CD8-positive, alpha-beta memory T cell (primary cell): ENCODE results near the gene REPS1. TPM values are rescaled to one million over a fixed set of nuclear protein-coding genes. Genes with fewer than 3 reads are reported as not detected.
"Not testable (repeated sequence)": the region's sequence is repeated elsewhere in the genome, so short reads cannot be mapped to it uniquely, and the experiment has no call there.

Experiments used
- CTCF ChIA-PET: fragments of 350-600 bp; sonication (Branson Sonifier 250); formaldehyde crosslinking; loops from one replicate; lab custom pipeline; 2021; ENCODE audit warnings: antibody characterized with exemption; lab: Charles Lee
- POLR2A ChIA-PET: fragments of 350-600 bp; sonication (Branson Sonifier 250); formaldehyde crosslinking; loops from one replicate; lab custom pipeline; 2021; ENCODE audit warnings: antibody characterized with exemption; lab: Charles Lee
- DNase-seq, 5 donors: peaks; one replicate each; pipeline versions ENCODE4 v3.0.0 to v3.0.0-alpha.2; 2020 to 2022; ENCODE audit warnings: mixed read lengths in 1 of 5
- H3K27ac ChIP-seq: one replicate; pipeline ENCODE4 v1.7.0; 2013; ENCODE audit warnings: low read depth, mild to moderate bottlenecking, low read length, moderate library complexity
- H3K27me3 ChIP-seq: 2 replicates; pipeline ENCODE4 v1.7.0; 2013; ENCODE audit warnings: low read length, mild to moderate bottlenecking; ENCODE audit not compliant: insufficient read depth, poor library complexity, severe bottlenecking
- H3K36me3 ChIP-seq: 2 replicates; pipeline ENCODE4 v1.7.0; 2013; ENCODE audit warnings: mild to moderate bottlenecking, low read length, moderate library complexity; ENCODE audit not compliant: insufficient read depth
- H3K4me1 ChIP-seq: 2 replicates; pipeline ENCODE4 v1.7.0; 2013; ENCODE audit warnings: mild to moderate bottlenecking, low read length, moderate library complexity; ENCODE audit not compliant: insufficient read depth
- H3K4me3 ChIP-seq: 2 replicates; pipeline ENCODE4 v1.7.0; 2013; ENCODE audit warnings: mild to moderate bottlenecking, low read length
- H3K9me3 ChIP-seq: 2 replicates; pipeline ENCODE4 v1.7.0; 2013; ENCODE audit warnings: mild to moderate bottlenecking, low read length
- H3K27ac Mint-ChIP-seq, 8 donors: one replicate each; pipeline ENCODE4 v1.8.0; 2020 to 2021; ENCODE audit warnings: mixed read lengths in 8 of 8, mild to moderate bottlenecking in 6 of 8, inconsistent platforms in 3 of 8, moderate library complexity in 3 of 8
- H3K27me3 Mint-ChIP-seq, 2 donors: one replicate each; pipeline ENCODE4 v1.8.0; 2020 to 2021; ENCODE audit warnings: mixed read lengths in 2 of 2, mild to moderate bottlenecking in 1 of 2, moderate library complexity in 1 of 2
- H3K36me3 Mint-ChIP-seq, 3 donors: one replicate each; pipeline ENCODE4 v1.8.0; 2020 to 2021; ENCODE audit warnings: mixed read lengths in 3 of 3, inconsistent platforms in 1 of 3, mild to moderate bottlenecking in 1 of 3
- H3K4me1 Mint-ChIP-seq, 3 donors: one replicate each; pipeline ENCODE4 v1.8.0; 2020 to 2021; ENCODE audit warnings: mixed read lengths in 3 of 3, inconsistent platforms in 1 of 3, mild to moderate bottlenecking in 1 of 3
- H3K4me3 Mint-ChIP-seq, 7 donors: one replicate each; pipeline ENCODE4 v1.8.0; 2020 to 2021; ENCODE audit warnings: mixed read lengths in 7 of 7, mild to moderate bottlenecking in 6 of 7, moderate library complexity in 4 of 7, inconsistent platforms in 2 of 7
- H3K9me3 Mint-ChIP-seq, 5 donors: one replicate each; pipeline ENCODE4 v1.8.0; 2020 to 2022; ENCODE audit warnings: mixed read lengths in 5 of 5, mild to moderate bottlenecking in 3 of 5, moderate library complexity in 2 of 5, inconsistent platforms in 1 of 5
- polyA plus RNA-seq: library from polyadenylated mRNA; unstranded; fragments of 300-500 nt; fragmentation: Illumina TruSeq; gene quantifications from one replicate; pipeline ENCODE4 v1.2.3, GENCODE V29; 2021
- total RNA-seq, 2 experiments: library from RNA; stranded (reverse); gene quantifications; one replicate each; pipeline ENCODE4 v1.2.3, GENCODE V29; 2021

Gene REPS1
- total and polyA plus RNA-seq, 3 experiments from 2014 or later = 37.3 to 69.5 (median 64.4) TPM

- Mint-ChIP-seq H3K4me1 (no peaks in the 10 kb centered on the region), H3K27me3 (peaks cover 1 to 20% of the 10 kb centered on the region in 2 donors), H3K9me3 (no peaks in the 10 kb centered on the region), H3K27ac (no peak overlapping the region), H3K36me3 (peaks cover 0 to 2% (median 0%) of the 10 kb centered on the region in 3 donors), H3K4me3 (no peak overlapping the region)
- no peaks in the 10 kb centered on the region for H3K36me3 ChIP-seq
- H3K4me1 ChIP-seq = no peaks in the 10 kb centered on the region
- H3K27ac ChIP-seq = no peak overlapping the region
- DNase-seq = no peak
- no peaks in the 10 kb centered on the region for H3K9me3 ChIP-seq
- H3K4me3 ChIP-seq = no peak overlapping the region
- CTCF ChIA-PET = no interaction called here
- H3K27me3 ChIP-seq = no peaks in the 10 kb centered on the region
- POLR2A ChIA-PET = no interaction called here
Observed at GRCh38 chr6:138997136-138997535, 9.1 kb upstream of the REPS1 start.

DNA sequence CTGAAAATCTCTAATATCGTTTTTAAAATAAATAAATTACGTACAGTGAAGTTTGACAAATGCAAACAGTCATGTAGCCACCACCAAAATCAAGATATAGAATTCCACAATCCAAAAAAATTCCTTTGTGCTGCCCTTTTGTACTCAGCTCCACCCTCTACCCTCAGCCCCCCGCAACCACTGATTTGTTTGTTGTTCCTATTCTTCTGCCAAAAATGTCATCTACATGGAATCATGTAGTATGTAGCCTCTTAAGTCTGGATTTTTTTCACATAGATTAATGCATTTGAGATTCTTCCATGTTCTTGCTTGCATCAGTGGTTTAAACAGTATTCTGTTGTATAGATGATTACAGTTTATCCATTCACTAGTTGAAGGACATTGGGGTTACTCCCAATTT lies 8.5 kb upstream of the REPS1 start:
- H3K27ac Mint-ChIP-seq = no peak overlapping the region
- no peak overlapping the region for H3K4me3 Mint-ChIP-seq
- ChIA-PET POLR2A (no interaction called here), CTCF (no interaction called here)
- peaks cover 0 to 2% (median 0%) of the 10 kb centered on the region in 3 donors for H3K36me3 Mint-ChIP-seq
- Histone ChIP-seq H3K4me3 (no peak overlapping the region), H3K27me3 (no peaks in the 10 kb centered on the region), H3K4me1 (no peaks in the 10 kb centered on the region), H3K36me3 (no peaks in the 10 kb centered on the region), H3K9me3 (no peaks in the 10 kb centered on the region), H3K27ac (no peak overlapping the region)
- no peaks in the 10 kb centered on the region for H3K4me1 Mint-ChIP-seq
- H3K27me3 Mint-ChIP-seq = peaks cover 1 to 16% of the 10 kb centered on the region in 2 donors
- no peaks in the 10 kb centered on the region for H3K9me3 Mint-ChIP-seq
- no peak for DNase-seq

DNA sequence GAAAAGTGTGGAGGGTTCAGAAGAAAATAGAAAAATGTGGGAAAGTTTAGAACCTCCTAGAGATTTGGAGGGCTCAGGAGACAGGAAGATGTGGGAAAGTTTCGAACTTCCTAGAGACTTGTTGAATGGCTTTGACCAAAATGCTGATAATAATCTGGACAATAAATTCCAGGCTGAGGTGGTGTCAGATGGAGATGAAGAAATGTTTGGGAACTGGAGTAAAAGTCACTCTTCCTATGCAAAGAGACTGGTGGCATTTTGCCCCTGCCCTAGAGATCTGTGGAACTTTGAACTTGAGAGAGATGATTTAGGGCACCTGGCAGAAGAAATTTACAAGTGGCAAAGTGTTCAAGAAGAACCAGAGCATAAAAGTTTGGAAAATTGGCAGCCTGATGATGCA lies 5.4 kb upstream of the REPS1 start:
- peaks cover 5 to 11% (median 6%) of the 10 kb centered on the region in 3 donors for H3K4me1 Mint-ChIP-seq
- H3K27me3 Mint-ChIP-seq = peaks cover 0 to 16% of the 10 kb centered on the region in 2 donors
- H3K36me3 Mint-ChIP-seq = not testable (repeated sequence)

DNA sequence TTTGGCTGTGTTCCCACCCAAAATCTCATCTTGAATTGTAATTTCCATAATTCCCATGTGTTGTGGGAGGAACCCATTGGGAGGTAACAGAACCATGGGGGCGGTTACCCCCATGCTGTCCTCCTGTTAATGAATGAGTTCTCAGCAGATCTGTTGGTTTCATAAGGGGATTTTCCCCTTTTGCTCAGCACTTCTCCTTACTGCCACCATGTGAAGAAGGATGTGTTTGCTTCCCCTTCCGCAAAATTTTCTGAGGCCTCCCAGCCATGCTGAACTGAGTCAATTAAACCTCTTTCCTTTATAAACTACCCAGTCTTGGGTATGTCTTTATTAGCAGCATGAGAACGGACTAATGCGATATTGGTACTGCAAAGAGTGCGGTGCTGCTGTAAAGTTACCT lies 4.9 kb upstream of the REPS1 start:
- H3K9me3 ChIP-seq, H3K27me3 ChIP-seq, H3K36me3 Mint-ChIP-seq, POLR2A ChIA-PET, H3K4me1 ChIP-seq, DNase-seq, H3K36me3 ChIP-seq, H3K9me3 Mint-ChIP-seq, CTCF ChIA-PET, H3K4me3 ChIP-seq, H3K27ac ChIP-seq: not testable (repeated sequence)
- Mint-ChIP-seq H3K27me3 (peaks cover 0 to 16% of the 10 kb centered on the region in 2 donors), H3K27ac (peak overlapping the region in 1 of 8 donors; percentile 41), H3K4me3 (peak overlapping the region in 1 of 7 donors; percentile 44), H3K4me1 (peaks cover 6 to 14% (median 8%) of the 10 kb centered on the region in 3 donors)

More for the DNA sequence above, 5.4 kb upstream of the REPS1 start:
- POLR2A ChIA-PET, H3K36me3 ChIP-seq, DNase-seq, CTCF ChIA-PET, H3K4me3 ChIP-seq, H3K9me3 Mint-ChIP-seq, H3K27ac Mint-ChIP-seq, H3K27me3 ChIP-seq, H3K9me3 ChIP-seq, H3K27ac ChIP-seq, H3K4me1 ChIP-seq: not testable (repeated sequence)
- peak overlapping the region in 1 of 7 donors; percentile 44 for H3K4me3 Mint-ChIP-seq

GRCh38 chr6:138991206-138991605 lies 3.2 kb upstream of the REPS1 start:
- peaks cover 8 to 14% (median 11%) of the 10 kb centered on the region in 3 donors for H3K4me1 Mint-ChIP-seq
- no peaks in the 10 kb centered on the region for H3K9me3 Mint-ChIP-seq
- H3K4me3 Mint-ChIP-seq = peak overlapping the region in 1 of 7 donors; percentile 26
- no peak overlapping the region for H3K27ac ChIP-seq
- no peaks in the 10 kb centered on the region for H3K27me3 ChIP-seq
- no peaks in the 10 kb centered on the region for H3K9me3 ChIP-seq
- H3K36me3 Mint-ChIP-seq = peaks cover 0 to 6% (median 0%) of the 10 kb centered on the region in 3 donors
- H3K27ac Mint-ChIP-seq = peak overlapping the region in 1 of 8 donors; percentile 8
- peaks cover 0 to 13% of the 10 kb centered on the region in 2 donors for H3K27me3 Mint-ChIP-seq
- CTCF ChIA-PET = interaction anchor here (0.7 to 1.1 kb wide), 2 partner anchors 12 to 14 kb away, joined by 3 read pairs; no protein-coding TSS in a partner anchor
- POLR2A ChIA-PET = no interaction called here
- DNase-seq = no peak
- H3K4me3 ChIP-seq = no peak overlapping the region
- H3K36me3 ChIP-seq = no peaks in the 10 kb centered on the region
- peaks cover 10% of the 10 kb centered on the region for H3K4me1 ChIP-seq

- Histone ChIP-seq H3K36me3 (no peaks in the 10 kb centered on the region), H3K4me1 (peaks cover 28% of the 10 kb centered on the region), H3K4me3 (no peak overlapping the region), H3K27me3 (no peaks in the 10 kb centered on the region), H3K27ac (no peak overlapping the region), H3K9me3 (no peaks in the 10 kb centered on the region)
- no peaks in the 10 kb centered on the region for H3K9me3 Mint-ChIP-seq
- peaks cover 0 to 9% of the 10 kb centered on the region in 2 donors for H3K27me3 Mint-ChIP-seq
- H3K4me1 Mint-ChIP-seq = peaks cover 8 to 14% (median 11%) of the 10 kb centered on the region in 3 donors
- no peak for DNase-seq
- POLR2A ChIA-PET = interaction anchor here (1.3 kb wide), 1 partner anchor 42 kb away, joined by 5 read pairs; no protein-coding TSS in a partner anchor
- H3K36me3 Mint-ChIP-seq = peaks cover 0 to 6% (median 0%) of the 10 kb centered on the region in 3 donors
- CTCF ChIA-PET = interaction anchor here (0.9 to 2.9 kb wide), 16 partner anchors 10 to 184 kb away, joined by 3 to 12 read pairs (median 6); no protein-coding TSS in a partner anchor
- H3K4me3 Mint-ChIP-seq = peak overlapping the region; percentile 15 to 95 (median 91)
- peak overlapping the region in 5 of 8 donors; percentile 68 to 94 (median 84) for H3K27ac Mint-ChIP-seq
Observed at GRCh38 chr6:138989098-138989983, 1.3 kb upstream of the REPS1 start.

DNA sequence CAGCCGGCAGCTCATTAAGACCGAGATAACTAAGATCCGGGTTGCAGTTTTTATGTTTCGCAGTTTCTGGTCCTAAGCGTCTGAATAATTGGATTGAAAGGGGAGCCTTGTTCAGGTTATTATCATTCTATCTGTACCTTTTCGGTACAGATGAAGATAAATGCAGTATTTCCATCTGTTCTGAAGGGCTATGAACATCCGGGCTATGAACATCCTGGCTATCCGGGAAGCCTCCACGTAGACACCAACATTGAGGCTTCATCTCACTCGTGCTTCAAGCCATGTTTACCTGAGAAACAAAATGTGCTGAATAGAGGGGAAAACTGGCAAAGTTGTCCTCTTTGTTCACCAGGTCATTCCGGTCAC lies 399 bp upstream of the REPS1 start:
- peaks cover 8 to 14% (median 11%) of the 10 kb centered on the region in 3 donors for H3K4me1 Mint-ChIP-seq
- peaks cover 0 to 7% of the 10 kb centered on the region in 2 donors for H3K27me3 Mint-ChIP-seq
- no peaks in the 10 kb centered on the region for H3K36me3 ChIP-seq
- peaks cover 0 to 6% (median 0%) of the 10 kb centered on the region in 3 donors for H3K36me3 Mint-ChIP-seq
- H3K9me3 Mint-ChIP-seq = no peaks in the 10 kb centered on the region
- H3K27ac Mint-ChIP-seq = peak overlapping the region; percentile 84 to 96 (median 92)
- peak overlapping the region; percentile 18 for H3K4me3 ChIP-seq
- DNase-seq = no peak
- peak overlapping the region; percentile 66 for H3K27ac ChIP-seq
- H3K4me1 ChIP-seq = peaks cover 37% of the 10 kb centered on the region
- CTCF ChIA-PET = interaction anchor here (0.8 to 2.9 kb wide), 17 partner anchors 11 to 185 kb away, joined by 3 to 12 read pairs (median 5); no protein-coding TSS in a partner anchor
- H3K27me3 ChIP-seq = no peaks in the 10 kb centered on the region
- H3K9me3 ChIP-seq = no peaks in the 10 kb centered on the region
- H3K4me3 Mint-ChIP-seq = peak overlapping the region in 6 of 7 donors; percentile 87 to 96 (median 93)
- POLR2A ChIA-PET = interaction anchor here (1.0 to 1.9 kb wide), 4 partner anchors 38 to 386 kb away, joined by 3 to 11 read pairs (median 4); partner anchors contain the start of genes CITED2 and HECA
